GM06990 (cell line): ENCODE data around the gene CFAP91.

ENCODE experiments used
- DNase-seq: peaks from one replicate; pipeline ENCODE4 v3.0.0-alpha.2; 2011; ENCODE audit not compliant: insufficient read length; ENCODE audit errors: extremely low read depth
- H3K27me3 ChIP-seq: replicated peaks from 2 replicates; pipeline ENCODE4 v1.6.0; 2011; ENCODE audit warnings: low read length; ENCODE audit not compliant: control insufficient read depth, insufficient read depth
- H3K36me3 ChIP-seq: 2 replicates; pipeline ENCODE4 v1.5.1; 2011; ENCODE audit warnings: low read length; ENCODE audit not compliant: control insufficient read depth, insufficient read depth
- H3K4me3 ChIP-seq: replicated peaks from 2 replicates; pipeline ENCODE4 v1.5.1; 2011; ENCODE audit warnings: low read depth, mild to moderate bottlenecking, control low read depth, low read length
- TF ChIP-seq, protein P1 (sequence below): IDR thresholded peaks from 2 replicates; pipeline ENCODE4 v1.5.1; 2011; ENCODE audit warnings: low read length, control low read depth, mild to moderate bottlenecking, inconsistent platforms; ENCODE audit not compliant: insufficient read depth, poor library complexity, severe bottlenecking

CFAP91 gene

DNA sequence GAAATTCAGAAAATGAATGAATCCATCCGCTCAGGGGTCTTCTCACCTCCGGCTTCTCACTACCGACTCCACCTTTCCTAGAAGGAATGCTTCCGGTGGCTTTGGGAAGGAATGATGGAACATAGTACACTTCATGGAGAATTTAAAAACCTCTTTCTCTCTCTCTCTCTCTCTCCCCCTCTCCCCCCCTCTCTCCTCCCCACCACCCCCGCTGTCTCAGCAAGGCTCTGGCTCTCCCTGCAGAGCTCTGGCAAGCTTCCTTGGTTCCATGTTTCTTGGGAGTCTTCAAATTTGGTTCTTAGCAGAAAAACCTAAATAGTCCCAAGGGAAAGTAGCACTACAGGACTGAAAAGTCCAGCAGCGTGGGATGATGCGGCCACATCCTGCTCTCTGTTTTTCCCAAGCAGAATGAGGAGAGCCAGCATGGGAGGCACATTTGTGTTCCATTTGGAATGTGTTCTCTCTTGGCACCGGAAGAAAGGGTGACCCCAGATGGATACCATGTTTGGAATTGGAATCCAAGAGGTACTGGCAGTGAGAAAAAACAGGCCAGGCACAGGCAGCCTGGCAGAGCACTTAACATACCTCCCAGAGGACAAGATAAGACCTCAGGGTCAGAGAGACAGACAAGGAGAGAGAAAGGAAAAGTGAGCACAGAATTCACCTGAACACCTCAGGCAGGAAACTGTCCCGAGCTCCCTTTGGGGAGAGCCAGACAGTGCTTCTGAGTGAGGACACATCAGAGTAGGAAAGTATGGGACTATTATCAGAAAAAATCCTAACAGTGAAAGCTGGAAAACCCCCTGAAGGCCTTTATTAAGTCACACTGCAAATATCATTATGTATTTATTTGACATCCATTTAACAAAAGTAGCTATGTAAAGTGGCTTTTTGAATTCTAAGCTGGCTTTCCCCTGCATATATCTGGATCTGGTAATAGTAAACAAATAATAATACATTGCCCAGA lies 42.1 kb upstream of the CFAP91 start, which contains the start of gene POPDC2:
Gene POPDC2 (minus strand): TSS at position 116 of the 967 bp plus-strand sequence. CDS start 166 bp downstream, outside the sequence.
- H3K36me3 ChIP-seq = peaks cover 4% of the 10 kb centered on the region
- no peak for DNase-seq
- TF ChIP-seq, protein P1, sequence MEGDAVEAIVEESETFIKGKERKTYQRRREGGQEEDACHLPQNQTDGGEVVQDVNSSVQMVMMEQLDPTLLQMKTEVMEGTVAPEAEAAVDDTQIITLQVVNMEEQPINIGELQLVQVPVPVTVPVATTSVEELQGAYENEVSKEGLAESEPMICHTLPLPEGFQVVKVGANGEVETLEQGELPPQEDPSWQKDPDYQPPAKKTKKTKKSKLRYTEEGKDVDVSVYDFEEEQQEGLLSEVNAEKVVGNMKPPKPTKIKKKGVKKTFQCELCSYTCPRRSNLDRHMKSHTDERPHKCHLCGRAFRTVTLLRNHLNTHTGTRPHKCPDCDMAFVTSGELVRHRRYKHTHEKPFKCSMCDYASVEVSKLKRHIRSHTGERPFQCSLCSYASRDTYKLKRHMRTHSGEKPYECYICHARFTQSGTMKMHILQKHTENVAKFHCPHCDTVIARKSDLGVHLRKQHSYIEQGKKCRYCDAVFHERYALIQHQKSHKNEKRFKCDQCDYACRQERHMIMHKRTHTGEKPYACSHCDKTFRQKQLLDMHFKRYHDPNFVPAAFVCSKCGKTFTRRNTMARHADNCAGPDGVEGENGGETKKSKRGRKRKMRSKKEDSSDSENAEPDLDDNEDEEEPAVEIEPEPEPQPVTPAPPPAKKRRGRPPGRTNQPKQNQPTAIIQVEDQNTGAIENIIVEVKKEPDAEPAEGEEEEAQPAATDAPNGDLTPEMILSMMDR = no peak
- H3K4me3 ChIP-seq = no peak within 1 kb of the TSS
- H3K27me3 ChIP-seq = no peaks in the 10 kb centered on the region

DNA sequence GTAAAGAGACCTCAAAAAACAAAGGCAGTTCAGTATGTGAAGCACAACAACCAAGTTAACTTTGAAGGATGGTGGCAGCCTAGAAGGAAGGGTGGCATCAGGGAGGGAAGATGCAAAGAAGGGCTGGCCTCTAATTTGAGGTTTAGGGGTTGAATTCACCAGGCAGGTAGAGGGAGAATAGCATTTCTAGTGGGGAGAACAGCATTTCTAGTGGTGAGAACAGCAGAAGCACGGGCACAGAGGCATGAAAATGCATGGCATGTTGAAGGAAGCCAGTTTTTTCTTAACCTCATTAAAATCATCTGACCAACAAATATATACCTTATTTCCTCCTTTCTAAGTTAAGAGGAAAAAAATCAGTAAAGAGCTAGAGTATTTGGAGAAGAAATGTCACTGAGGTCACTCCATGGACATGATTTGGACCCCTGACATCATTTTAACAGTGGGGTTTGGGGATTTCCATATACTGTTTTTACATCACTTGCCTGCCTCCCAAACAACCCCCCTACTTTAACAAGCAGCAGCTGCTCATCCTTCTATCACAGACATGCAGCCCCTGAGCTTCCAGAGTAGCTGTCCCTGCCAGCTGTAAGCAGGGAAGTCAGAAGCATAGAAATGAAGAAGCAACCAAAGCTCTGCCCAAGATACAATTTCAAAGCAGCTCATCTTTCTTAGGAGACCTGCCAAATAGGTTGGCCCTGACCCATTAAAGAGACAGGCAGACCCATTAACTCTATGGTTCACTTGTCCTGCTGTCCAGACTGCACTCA lies 40.0 kb upstream of the CFAP91 start:
- TF ChIP-seq, protein P1 = peak; percentile 19
- no peak for DNase-seq
- peaks cover 4% of the 10 kb centered on the region for H3K36me3 ChIP-seq
- H3K27me3 ChIP-seq = no peaks in the 10 kb centered on the region
- no peak overlapping the region for H3K4me3 ChIP-seq

DNA sequence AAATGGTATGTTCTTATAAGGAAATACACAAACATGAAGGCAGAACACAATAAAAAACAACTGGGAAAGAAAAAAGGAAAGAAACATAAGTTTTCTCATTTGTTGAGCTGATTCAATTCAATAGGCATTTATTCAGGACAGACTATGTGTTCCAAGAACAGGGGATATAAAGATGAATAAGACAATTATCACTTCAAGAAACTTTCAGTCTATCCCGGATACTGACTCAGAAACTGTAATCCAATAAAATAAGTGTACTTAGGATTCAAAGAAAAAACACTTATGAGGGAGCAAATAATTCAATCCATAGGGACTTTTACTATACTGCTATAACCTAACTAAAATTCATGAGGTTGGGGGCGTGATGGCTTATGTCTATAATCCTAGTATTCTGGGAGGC lies 38.9 kb upstream of the CFAP91 start:
- Histone ChIP-seq H3K36me3 (peaks cover 4% of the 10 kb centered on the region), H3K4me3 (no peak overlapping the region), H3K27me3 (no peaks in the 10 kb centered on the region)
- no peak for DNase-seq
- TF ChIP-seq, protein P1 = no peak

DNA sequence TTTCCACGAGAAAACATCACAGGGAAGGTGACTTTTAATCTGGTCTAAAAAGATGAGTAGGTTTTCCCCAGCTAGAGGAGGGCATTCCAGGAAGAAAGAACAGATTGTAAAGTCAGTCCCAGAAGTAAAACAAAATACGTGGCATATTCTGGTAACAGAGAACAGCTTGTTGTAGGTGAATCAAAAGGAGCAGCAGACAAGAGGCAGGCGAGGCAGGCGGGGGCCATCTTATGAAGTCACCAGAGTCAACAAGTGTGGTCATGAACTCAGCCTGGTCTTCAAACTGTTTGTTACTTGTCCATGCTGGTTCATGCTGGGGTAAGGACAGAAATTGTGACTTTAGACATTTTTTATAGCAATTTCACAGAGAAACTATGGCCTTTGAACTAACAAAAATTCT lies 38.5 kb upstream of the CFAP91 start:
- DNase-seq = no peak
- TF ChIP-seq, protein P1 = no peak
- H3K36me3 ChIP-seq = peaks cover 4% of the 10 kb centered on the region
- no peak overlapping the region for H3K4me3 ChIP-seq
- H3K27me3 ChIP-seq = no peaks in the 10 kb centered on the region

DNA sequence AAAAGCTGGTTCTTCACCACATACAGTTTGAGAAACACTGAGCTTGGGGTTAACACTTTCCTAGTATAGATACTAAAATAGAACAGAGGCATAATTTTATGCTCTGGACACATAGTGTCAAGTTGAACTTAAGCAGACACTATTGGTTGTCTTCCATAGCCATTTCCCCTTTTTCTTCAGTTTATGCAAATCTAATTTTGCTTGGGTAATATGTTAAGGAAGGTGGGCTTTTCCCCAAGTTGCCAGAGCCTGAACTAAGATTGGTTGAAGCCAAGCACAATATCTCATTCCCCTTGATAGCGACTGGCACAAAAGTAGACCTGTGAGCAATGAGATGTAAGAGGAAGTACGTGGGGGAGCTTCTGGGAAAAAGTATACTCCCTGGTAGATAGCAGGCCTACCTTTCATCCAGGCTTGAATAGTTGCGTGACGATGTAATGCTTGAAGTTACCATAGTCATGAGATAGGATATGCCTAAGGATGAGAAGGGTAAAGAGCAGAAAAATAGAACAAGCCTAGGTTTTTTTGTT lies 37.9 kb upstream of the CFAP91 start:
- Histone ChIP-seq H3K27me3 (no peaks in the 10 kb centered on the region), H3K4me3 (no peak overlapping the region), H3K36me3 (peaks cover 1% of the 10 kb centered on the region)
- DNase-seq = no peak
- TF ChIP-seq, protein P1 = no peak
